ENCODE results near the gene NUSAP1.

The NUSAP1 gene

DNA sequence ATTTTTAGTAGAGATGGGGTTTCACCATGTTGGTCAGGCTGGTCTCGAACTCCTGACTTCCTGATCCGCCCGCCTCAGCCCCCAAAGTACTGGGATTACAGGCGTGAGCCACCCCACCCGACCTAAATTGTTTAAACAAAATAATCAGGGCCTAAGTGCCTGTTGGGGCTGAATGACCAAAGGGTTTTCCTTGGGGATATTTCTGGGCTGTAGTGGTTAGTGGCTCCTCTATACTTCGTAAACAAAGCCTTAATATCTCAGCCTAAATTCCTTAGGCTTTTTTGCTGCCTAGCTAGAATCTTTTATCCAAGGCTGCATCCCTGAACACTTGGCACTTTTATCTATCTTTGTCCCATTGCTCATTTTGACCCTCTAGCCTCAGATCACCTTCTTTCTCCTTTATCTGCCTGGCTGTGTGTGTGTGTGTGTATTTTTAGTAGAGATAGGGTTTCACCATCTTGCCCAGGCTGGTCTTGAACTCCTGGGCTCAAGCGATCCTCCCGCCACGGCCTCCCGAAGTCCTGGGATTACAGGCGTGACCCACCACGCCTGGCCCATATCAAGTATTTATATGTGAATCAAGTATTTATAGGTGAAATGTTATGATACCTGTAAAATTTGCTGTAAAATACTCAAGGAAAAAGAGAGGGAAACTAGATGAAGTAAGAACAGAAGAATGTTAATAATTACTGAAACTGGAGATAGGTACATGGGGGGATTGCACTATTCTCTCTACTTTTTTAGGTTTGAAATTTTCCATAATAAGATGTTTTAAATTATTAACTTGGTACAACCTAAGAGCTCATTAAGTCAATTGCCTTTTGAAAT, 1.8 kb downstream of the NUSAP1 start:
- no peak for TF ChIP-seq CTCF (IDR thresholded peaks at IDR 0.05; ENCODE audit: control insufficient read depth, insufficient read depth, low read depth, low read length, missing control alignments)
- H3K4me3 ChIP-seq (ENCODE audit: control insufficient read depth, low read depth, low read length), result no peak overlapping the region; the same call in 1 of the 2 replicates
- DNase-seq (ENCODE audit: low read depth), result no peak

DNA sequence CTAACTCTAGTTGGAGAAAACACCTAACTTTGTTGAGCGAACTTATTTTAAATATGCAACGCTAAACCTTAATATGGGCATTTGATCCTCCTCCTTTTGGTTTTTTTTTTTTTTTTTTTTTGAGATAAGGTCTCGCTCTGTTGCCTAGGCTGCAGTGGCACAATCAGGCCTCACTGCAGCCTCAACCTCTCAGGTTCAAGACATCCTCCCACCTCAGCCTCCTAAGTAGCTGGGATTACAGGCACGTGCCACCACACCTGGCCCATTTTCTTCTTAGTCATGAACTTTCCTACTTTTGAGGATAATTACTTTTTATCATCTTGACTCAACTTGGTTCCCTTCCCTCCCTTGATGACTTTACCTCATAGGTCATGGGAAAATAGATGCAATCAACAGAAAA, 3.9 kb downstream of the NUSAP1 start:
- H3K4me3 ChIP-seq (ENCODE audit: control insufficient read depth, low read depth, low read length), result no peak overlapping the region
- no peak for TF ChIP-seq CTCF (IDR thresholded peaks at IDR 0.05; ENCODE audit: control insufficient read depth, insufficient read depth, low read depth, low read length, missing control alignments)

DNA sequence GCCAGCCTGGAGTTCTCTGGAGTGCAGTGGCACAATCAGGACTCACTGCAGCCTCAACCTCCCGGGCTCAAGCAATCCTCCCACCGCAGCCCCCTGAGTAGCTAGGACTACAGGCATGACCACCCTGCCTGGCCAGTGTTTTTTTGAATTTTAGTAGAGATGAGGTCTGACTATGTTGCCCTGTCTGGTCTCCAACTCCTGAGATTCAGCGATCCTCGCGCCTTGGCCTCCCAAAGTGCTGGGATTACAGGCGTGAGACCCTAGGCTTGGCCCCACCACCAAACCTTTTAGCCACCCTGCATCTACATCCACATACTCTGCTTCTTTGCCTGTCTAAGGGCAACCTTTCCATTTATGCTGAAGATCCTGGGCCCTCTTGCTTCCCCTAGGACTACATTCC, 4.4 kb downstream of the NUSAP1 start:
- DNase-seq (ENCODE audit: low read depth), result no peak
- no peak overlapping the region for H3K4me3 ChIP-seq (ENCODE audit: control insufficient read depth, low read depth, low read length)
- no peak for TF ChIP-seq CTCF (IDR thresholded peaks at IDR 0.05; ENCODE audit: control insufficient read depth, insufficient read depth, low read depth, low read length, missing control alignments)

More for the DNA sequence above, 3.9 kb downstream of the NUSAP1 start:
- no peak for DNase-seq (ENCODE audit: low read depth)

DNA sequence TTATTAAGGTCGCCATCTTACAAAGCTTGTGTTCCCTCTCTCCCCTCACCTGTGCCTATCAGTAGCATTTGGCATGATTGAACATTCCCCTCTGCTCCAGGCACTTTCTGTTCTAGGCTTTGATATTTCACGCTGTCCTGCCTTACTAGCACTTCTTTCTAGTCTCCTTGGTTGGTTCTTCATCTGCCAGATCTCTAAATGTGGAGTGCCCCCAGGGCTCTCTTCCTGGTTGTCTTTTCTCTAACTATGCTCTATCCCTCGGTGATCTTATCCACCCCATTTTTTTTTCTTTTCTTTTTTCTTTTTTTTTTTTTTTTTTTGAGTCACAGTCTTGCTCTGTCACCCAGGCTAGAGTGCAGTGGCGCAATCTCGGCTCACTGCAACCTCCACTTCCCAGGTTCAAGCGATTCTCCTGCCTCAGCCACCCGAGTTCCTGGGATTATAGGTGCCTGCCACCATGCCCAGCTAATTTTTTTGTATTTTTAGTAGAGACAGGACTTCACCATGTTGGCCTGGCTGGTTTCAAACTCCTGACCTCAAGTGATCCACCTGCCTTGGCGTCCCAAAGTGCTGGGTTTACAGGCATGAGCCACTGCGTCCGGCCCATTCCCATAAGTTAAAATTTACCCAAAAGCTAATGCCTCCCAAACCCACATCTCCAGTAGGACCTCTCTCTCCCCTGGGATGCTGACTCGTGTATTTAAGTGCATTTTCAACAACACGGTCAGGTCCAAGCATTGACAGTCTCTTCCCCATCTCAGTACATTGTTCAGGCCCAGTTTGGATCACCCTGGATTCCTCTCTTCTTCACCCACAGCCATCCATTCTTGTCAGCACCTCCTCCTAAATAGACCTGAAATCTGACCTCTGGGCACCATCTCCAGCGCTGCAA, 5.2 kb downstream of the NUSAP1 start:
- no peak for DNase-seq (ENCODE audit: low read depth)
- TF ChIP-seq CTCF (IDR thresholded peaks at IDR 0.05; ENCODE audit: control insufficient read depth, insufficient read depth, low read depth, low read length, missing control alignments), result no peak
- no peak overlapping the region for H3K4me3 ChIP-seq (ENCODE audit: control insufficient read depth, low read depth, low read length)

GRCh38 chr15:41340189-41340695, 7.6 kb downstream of the NUSAP1 start:
- TF ChIP-seq CTCF (IDR thresholded peaks at IDR 0.05; ENCODE audit: control insufficient read depth, insufficient read depth, low read depth, low read length, missing control alignments), result no peak
- DNase-seq (ENCODE audit: low read depth), result no peak

GRCh38 chr15:41341519-41341918, 8.8 kb downstream of the NUSAP1 start:
- H3K4me3 ChIP-seq (ENCODE audit: control insufficient read depth, low read depth, low read length), result no peak overlapping the region
- TF ChIP-seq CTCF (IDR thresholded peaks at IDR 0.05; ENCODE audit: control insufficient read depth, insufficient read depth, low read depth, low read length, missing control alignments), result no peak

More at GRCh38 chr15:41340189-41340695, 7.6 kb downstream of the NUSAP1 start:
- H3K4me3 ChIP-seq (ENCODE audit: control insufficient read depth, low read depth, low read length), result no peak overlapping the region

More at GRCh38 chr15:41341519-41341918, 8.8 kb downstream of the NUSAP1 start:
- DNase-seq (ENCODE audit: low read depth), result no peak
